ENCODE results near the gene SCAMP3. TPM values are rescaled to one million over a fixed set of nuclear protein-coding genes. Genes with fewer than 3 reads are reported as not detected.

SCAMP3 gene
- total and polyA plus RNA-seq, 10 of the 15 experiments (the other 5 are each of a cell fraction or from before 2014, with no cell fraction given): 17.2 to 133 (median 87.3) TPM

DNA sequence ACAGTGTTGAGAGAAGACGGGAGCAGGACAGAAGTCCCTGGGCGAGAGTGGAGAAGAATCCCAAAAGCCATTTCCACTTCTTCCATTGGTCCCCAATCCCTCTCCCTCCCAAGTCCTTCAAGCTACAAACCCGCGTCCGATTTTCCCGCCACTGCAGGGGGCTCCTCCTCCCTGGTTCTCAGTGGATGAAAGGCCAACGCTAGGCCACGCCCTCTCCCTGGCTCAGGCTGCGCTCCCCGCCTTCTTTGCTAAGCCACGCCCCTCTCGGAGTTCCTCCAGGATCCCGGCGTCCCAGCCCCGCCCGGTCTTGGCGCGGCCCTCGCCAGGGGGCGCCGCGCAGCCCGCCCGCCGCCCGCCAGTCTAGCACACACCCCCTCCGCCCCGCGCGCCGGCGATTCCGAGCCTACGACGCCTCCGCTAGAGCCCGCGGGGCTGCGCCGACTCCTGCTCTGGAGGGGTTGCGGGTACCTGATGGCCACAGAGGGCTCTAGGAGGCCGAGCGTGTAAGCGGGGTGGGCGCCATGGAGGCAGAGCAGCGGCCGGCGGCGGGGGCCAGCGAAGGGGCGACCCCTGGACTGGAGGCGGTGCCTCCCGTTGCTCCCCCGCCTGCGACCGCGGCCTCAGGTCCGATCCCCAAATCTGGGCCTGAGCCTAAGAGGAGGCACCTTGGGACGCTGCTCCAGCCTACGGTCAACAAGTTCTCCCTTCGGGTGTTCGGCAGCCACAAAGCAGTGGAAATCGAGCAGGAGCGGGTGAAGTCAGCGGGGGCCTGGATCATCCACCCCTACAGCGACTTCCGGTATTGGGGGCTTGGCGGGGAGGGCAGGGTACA lies 15.1 kb upstream of the SCAMP3 start, which contains the start of gene HCN3 (continued):
- TF ChIP-seq, protein P1, sequence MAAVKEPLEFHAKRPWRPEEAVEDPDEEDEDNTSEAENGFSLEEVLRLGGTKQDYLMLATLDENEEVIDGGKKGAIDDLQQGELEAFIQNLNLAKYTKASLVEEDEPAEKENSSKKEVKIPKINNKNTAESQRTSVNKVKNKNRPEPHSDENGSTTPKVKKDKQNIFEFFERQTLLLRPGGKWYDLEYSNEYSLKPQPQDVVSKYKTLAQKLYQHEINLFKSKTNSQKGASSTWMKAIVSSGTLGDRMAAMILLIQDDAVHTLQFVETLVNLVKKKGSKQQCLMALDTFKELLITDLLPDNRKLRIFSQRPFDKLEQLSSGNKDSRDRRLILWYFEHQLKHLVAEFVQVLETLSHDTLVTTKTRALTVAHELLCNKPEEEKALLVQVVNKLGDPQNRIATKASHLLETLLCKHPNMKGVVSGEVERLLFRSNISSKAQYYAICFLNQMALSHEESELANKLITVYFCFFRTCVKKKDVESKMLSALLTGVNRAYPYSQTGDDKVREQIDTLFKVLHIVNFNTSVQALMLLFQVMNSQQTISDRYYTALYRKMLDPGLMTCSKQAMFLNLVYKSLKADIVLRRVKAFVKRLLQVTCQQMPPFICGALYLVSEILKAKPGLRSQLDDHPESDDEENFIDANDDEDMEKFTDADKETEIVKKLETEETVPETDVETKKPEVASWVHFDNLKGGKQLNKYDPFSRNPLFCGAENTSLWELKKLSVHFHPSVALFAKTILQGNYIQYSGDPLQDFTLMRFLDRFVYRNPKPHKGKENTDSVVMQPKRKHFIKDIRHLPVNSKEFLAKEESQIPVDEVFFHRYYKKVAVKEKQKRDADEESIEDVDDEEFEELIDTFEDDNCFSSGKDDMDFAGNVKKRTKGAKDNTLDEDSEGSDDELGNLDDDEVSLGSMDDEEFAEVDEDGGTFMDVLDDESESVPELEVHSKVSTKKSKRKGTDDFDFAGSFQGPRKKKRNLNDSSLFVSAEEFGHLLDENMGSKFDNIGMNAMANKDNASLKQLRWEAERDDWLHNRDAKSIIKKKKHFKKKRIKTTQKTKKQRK (IDR thresholded peaks at IDR 0.05; ENCODE audit: low read depth, low read length): no peak
- no peak for TF ChIP-seq RBBP5 (conservative IDR thresholded peaks at IDR 0.05)
- no peak for TF ChIP-seq BRCA1 (IDR thresholded peaks at IDR 0.05; ENCODE audit: low read depth, low read length)
- no peak for TF ChIP-seq FOXM1 (IDR thresholded peaks at IDR 0.05; ENCODE audit: low read depth, low read length)
- TF ChIP-seq ATF7 (IDR thresholded peaks at IDR 0.05; ENCODE audit: low read depth): no peak
- no peak for TF ChIP-seq BCL11A (IDR thresholded peaks at IDR 0.05; ENCODE audit: low read depth, low read length)
- peak; percentile 59; the same call in 1 of the 2 replicates for TF ChIP-seq BACH1 (IDR thresholded peaks at IDR 0.05; ENCODE audit: borderline replicate concordance)
- TF ChIP-seq SP1 (IDR thresholded peaks at IDR 0.05; ENCODE audit: low read depth, low read length): peak; percentile 82
- TF ChIP-seq ETV6 (conservative IDR thresholded peaks at IDR 0.05 in 1 of 2, IDR thresholded peaks at IDR 0.05 in 1 of 2; ENCODE audit: borderline replicate concordance in 1 of 2, low read depth in 1 of 2): no peak
- TF ChIP-seq, protein P2, sequence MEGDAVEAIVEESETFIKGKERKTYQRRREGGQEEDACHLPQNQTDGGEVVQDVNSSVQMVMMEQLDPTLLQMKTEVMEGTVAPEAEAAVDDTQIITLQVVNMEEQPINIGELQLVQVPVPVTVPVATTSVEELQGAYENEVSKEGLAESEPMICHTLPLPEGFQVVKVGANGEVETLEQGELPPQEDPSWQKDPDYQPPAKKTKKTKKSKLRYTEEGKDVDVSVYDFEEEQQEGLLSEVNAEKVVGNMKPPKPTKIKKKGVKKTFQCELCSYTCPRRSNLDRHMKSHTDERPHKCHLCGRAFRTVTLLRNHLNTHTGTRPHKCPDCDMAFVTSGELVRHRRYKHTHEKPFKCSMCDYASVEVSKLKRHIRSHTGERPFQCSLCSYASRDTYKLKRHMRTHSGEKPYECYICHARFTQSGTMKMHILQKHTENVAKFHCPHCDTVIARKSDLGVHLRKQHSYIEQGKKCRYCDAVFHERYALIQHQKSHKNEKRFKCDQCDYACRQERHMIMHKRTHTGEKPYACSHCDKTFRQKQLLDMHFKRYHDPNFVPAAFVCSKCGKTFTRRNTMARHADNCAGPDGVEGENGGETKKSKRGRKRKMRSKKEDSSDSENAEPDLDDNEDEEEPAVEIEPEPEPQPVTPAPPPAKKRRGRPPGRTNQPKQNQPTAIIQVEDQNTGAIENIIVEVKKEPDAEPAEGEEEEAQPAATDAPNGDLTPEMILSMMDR (IDR thresholded peaks at IDR 0.05 in 2 of 3, conservative IDR thresholded peaks at IDR 0.05 in 1 of 3; ENCODE audit: control insufficient read depth in 2 of 3, extremely low read depth in 1 of 3, insufficient read depth in 1 of 3, low read depth in 3 of 3, low read length in 3 of 3): peak; percentile 46 to 72 (median 54); a peak in 5 of 6 replicates
- TF ChIP-seq, protein P3, sequence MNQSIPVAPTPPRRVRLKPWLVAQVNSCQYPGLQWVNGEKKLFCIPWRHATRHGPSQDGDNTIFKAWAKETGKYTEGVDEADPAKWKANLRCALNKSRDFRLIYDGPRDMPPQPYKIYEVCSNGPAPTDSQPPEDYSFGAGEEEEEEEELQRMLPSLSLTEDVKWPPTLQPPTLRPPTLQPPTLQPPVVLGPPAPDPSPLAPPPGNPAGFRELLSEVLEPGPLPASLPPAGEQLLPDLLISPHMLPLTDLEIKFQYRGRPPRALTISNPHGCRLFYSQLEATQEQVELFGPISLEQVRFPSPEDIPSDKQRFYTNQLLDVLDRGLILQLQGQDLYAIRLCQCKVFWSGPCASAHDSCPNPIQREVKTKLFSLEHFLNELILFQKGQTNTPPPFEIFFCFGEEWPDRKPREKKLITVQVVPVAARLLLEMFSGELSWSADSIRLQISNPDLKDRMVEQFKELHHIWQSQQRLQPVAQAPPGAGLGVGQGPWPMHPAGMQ (IDR thresholded peaks at IDR 0.05; ENCODE audit: borderline replicate concordance): no peak
- no peak for TF ChIP-seq CHD1 (IDR thresholded peaks at IDR 0.05; ENCODE audit: low read depth, low read length)
- TF ChIP-seq, protein P4, sequence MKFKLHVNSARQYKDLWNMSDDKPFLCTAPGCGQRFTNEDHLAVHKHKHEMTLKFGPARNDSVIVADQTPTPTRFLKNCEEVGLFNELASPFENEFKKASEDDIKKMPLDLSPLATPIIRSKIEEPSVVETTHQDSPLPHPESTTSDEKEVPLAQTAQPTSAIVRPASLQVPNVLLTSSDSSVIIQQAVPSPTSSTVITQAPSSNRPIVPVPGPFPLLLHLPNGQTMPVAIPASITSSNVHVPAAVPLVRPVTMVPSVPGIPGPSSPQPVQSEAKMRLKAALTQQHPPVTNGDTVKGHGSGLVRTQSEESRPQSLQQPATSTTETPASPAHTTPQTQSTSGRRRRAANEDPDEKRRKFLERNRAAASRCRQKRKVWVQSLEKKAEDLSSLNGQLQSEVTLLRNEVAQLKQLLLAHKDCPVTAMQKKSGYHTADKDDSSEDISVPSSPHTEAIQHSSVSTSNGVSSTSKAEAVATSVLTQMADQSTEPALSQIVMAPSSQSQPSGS (IDR thresholded peaks at IDR 0.05; ENCODE audit: low read length): no peak
- TF ChIP-seq, protein P5, sequence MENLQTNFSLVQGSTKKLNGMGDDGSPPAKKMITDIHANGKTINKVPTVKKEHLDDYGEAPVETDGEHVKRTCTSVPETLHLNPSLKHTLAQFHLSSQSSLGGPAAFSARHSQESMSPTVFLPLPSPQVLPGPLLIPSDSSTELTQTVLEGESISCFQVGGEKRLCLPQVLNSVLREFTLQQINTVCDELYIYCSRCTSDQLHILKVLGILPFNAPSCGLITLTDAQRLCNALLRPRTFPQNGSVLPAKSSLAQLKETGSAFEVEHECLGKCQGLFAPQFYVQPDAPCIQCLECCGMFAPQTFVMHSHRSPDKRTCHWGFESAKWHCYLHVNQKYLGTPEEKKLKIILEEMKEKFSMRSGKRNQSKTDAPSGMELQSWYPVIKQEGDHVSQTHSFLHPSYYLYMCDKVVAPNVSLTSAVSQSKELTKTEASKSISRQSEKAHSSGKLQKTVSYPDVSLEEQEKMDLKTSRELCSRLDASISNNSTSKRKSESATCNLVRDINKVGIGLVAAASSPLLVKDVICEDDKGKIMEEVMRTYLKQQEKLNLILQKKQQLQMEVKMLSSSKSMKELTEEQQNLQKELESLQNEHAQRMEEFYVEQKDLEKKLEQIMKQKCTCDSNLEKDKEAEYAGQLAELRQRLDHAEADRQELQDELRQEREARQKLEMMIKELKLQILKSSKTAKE (IDR thresholded peaks at IDR 0.05; ENCODE audit: low read depth, poor library complexity, severe bottlenecking): no peak
- TF ChIP-seq CEBPB (IDR thresholded peaks at IDR 0.05; ENCODE audit: borderline replicate concordance in 1 of 2, low read depth in 2 of 2, low read length in 2 of 2): no peak
- no peak for TF ChIP-seq ESRRA (IDR thresholded peaks at IDR 0.05; ENCODE audit: low read length)
- TF ChIP-seq DPF2 (IDR thresholded peaks at IDR 0.05): peak; percentile 52; the same call in 1 of the 2 replicates
- no peak for TF ChIP-seq TARDBP (IDR thresholded peaks at IDR 0.05; ENCODE audit: borderline replicate concordance)
- TF ChIP-seq ZSCAN29 (IDR thresholded peaks at IDR 0.05): no peak

Measured in GM12878 (cell line).